Right atrium auricular region (tissue), 2 donors: Measurements from ENCODE around the gene TNS3. TPM values are rescaled to one million over a fixed set of nuclear protein-coding genes. Genes with fewer than 3 reads are reported as not detected.

Source experiments
- DNase-seq: peaks from one replicate; pipeline ENCODE4 v3.0.0-alpha.2; 2019; ENCODE audit warnings: low spot score
- H3K27ac ChIP-seq, 2 donors: fragments of 200-600 bp; sonication (generic); 1 replicate in 1 of 2; 2 replicates in 1 of 2; pipeline ENCODE4 v1.5.1; 2016 to 2019
- H3K27me3 ChIP-seq, 2 donors: fragments of 200-600 bp; sonication (generic); one replicate each; pipeline versions ENCODE4 v1.5.1 to v1.6.0; 2017 to 2019
- H3K36me3 ChIP-seq: fragments of 200-600 bp; sonication (generic); one replicate; pipeline ENCODE4 v1.5.1; 2016
- H3K4me1 ChIP-seq, 2 donors: fragments of 200-600 bp; sonication (generic); one replicate each; pipeline versions ENCODE4 v1.5.1 to v1.6.0; 2017 to 2019
- H3K4me3 ChIP-seq, 2 donors: fragments of 200-600 bp; sonication (generic); 1 replicate in 1 of 2; 2 replicates in 1 of 2; pipeline ENCODE4 v1.5.1; 2017 to 2019; ENCODE audit warnings: mild to moderate bottlenecking in 1 of 2, moderate library complexity in 1 of 2
- H3K9me3 ChIP-seq, 2 donors: fragments of 200-600 bp; sonication (generic); one replicate each; pipeline ENCODE4 v1.5.1; 2019
- CTCF ChIP-seq, 2 donors: fragments of 200-600 bp; sonication (generic); IDR thresholded peaks; one replicate each; pipeline ENCODE4 v1.5.1; 2019; ENCODE audit warnings: antibody characterized with exemption in 2 of 2
- total RNA-seq, 2 donors: library from RNA; depleted of rRNA; stranded (reverse); fragments of >200 nt; gene quantifications; one replicate each; pipeline ENCODE4 v1.1.0, GENCODE V29; 2016

The TNS3 gene
- total RNA-seq, 2 donors from 2014 or later = 39.7 to 44.4 TPM

DNA sequence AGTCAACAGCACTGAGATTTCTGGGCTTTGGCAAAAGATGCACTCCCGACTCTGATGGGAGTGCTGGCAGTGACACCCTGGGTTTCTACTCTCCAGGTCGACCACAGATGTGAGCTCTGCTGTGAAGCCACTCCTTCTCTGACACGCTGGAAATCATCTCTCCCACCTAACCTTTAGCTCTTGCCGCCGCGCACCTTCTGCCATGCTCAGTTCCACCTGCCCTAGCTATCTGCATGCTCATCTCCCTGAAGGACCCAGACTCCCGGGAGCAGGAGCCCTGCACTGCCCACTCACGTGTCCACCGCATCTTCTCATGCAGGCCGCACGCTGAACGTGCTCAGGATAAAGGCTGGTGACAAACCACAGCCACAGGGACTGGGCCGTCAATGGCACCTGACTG lies 174.8 kb downstream of the TNS3 start:
- H3K9me3 ChIP-seq = no peaks in the 10 kb centered on the region
- H3K4me1 ChIP-seq = peaks cover 0 to 32% of the 10 kb centered on the region in 2 donors
- no peaks in the 10 kb centered on the region for H3K36me3 ChIP-seq
- TF ChIP-seq CTCF (IDR thresholded peaks at IDR 0.05) = no peak
- no peaks in the 10 kb centered on the region for H3K27me3 ChIP-seq
- DNase-seq = no peak
- no peak overlapping the region for H3K4me3 ChIP-seq
- H3K27ac ChIP-seq = no peak overlapping the region

DNA sequence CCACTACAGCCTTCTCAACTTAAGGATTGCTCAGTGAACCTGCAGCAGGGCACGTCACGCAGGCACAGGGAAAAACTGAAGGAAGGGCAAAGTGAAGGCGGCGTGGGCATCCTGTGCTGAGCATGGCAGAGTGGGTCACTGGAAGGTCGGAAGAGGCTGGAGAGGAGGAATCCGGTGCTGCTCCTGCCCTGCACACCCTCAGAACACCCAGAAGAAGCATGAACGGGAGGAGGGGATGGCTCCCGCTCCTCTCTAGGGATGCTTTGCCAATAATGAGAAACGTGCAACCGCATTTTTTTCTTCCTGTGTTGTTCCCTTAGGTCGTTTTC lies 175.1 kb downstream of the TNS3 start:
- no peaks in the 10 kb centered on the region for H3K36me3 ChIP-seq
- H3K27me3 ChIP-seq = no peaks in the 10 kb centered on the region
- TF ChIP-seq CTCF (IDR thresholded peaks at IDR 0.05) = no peak
- H3K4me1 ChIP-seq = peaks cover 0 to 32% of the 10 kb centered on the region in 2 donors
- no peak overlapping the region for H3K4me3 ChIP-seq
- no peak for DNase-seq
- H3K27ac ChIP-seq = peak overlapping the region; percentile 28 to 59
- no peaks in the 10 kb centered on the region for H3K9me3 ChIP-seq

- peak; percentile 77 for DNase-seq
These were observed 175.8 kb downstream of the TNS3 start for GRCh38 chr7:47405921-47406800.

GRCh38 chr7:47405286-47405904 lies 176.5 kb downstream of the TNS3 start:
- Histone ChIP-seq H3K4me3 (no peak overlapping the region), H3K27me3 (no peaks in the 10 kb centered on the region), H3K9me3 (no peaks in the 10 kb centered on the region), H3K4me1 (peaks cover 0 to 32% of the 10 kb centered on the region in 2 donors), H3K27ac (peak overlapping the region; percentile 28 to 59), H3K36me3 (no peaks in the 10 kb centered on the region)
- no peak for DNase-seq
- TF ChIP-seq CTCF (IDR thresholded peaks at IDR 0.05) = no peak

More at GRCh38 chr7:47405921-47406800, 175.8 kb downstream of the TNS3 start:
- peak overlapping the region; percentile 28 to 59 for H3K27ac ChIP-seq
- H3K36me3 ChIP-seq = no peaks in the 10 kb centered on the region
- H3K4me3 ChIP-seq = no peak overlapping the region
- H3K27me3 ChIP-seq = no peaks in the 10 kb centered on the region
- H3K4me1 ChIP-seq = peaks cover 0 to 32% of the 10 kb centered on the region in 2 donors
- TF ChIP-seq CTCF (IDR thresholded peaks at IDR 0.05) = no peak
- no peaks in the 10 kb centered on the region for H3K9me3 ChIP-seq

DNA sequence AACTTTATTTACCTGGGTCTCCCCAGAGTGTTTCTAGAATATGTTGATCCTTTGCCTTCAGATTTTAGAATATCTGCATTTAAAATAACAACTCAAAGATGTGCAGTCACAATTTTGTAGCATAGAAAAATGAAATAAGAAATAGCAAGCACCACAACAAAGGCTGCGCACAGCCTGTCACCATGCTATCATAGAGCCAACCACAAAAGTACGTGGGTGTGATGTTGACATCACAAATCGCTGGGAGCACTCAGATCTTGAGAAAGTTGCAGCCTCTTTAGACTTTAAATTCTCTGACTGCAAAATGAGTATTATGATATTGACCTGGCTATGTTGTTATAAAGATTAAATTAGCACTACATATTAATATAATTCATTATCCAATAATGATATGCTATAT lies 177.9 kb downstream of the TNS3 start:
- no peak overlapping the region for H3K4me3 ChIP-seq
- H3K9me3 ChIP-seq = no peaks in the 10 kb centered on the region
- peaks cover 0 to 32% of the 10 kb centered on the region in 2 donors for H3K4me1 ChIP-seq
- TF ChIP-seq CTCF (IDR thresholded peaks at IDR 0.05) = no peak
- no peaks in the 10 kb centered on the region for H3K36me3 ChIP-seq
- no peak for DNase-seq
- H3K27ac ChIP-seq = no peak overlapping the region
- H3K27me3 ChIP-seq = no peaks in the 10 kb centered on the region
